Measurements from ENCODE around the gene RASGRF1. TPM values are rescaled to one million over a fixed set of nuclear protein-coding genes. Genes with fewer than 3 reads are reported as not detected.

The RASGRF1 gene
- total RNA-seq, 1 donor from 2014 or later = 0.48 TPM

DNA sequence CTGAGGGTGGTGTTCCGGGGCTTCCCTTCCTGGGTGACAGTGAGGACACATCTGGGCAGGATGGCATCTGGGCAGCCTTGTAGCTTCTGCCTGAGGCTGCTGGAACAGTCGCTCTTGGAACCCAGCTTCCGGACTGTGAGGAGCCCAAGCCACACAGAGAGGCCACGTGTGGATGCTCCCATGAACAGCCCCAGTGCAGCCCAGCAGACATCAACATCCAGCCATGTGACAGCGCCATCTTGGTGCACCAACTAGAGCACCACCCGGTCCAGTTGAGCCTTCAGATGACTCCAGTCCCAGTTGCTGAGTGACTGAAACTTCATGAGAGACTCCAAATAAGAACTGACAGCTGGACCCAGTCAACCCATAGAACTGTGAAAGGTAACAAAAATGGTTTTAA, 130.3 kb downstream of the RASGRF1 start:
- Mint-ChIP-seq H3K9me3 (ENCODE audit: unreplicated experiment) (no peaks in the 10 kb centered on the region), H3K4me3 (ENCODE audit: unreplicated experiment) (no peak overlapping the region), H3K36me3 (ENCODE audit: unreplicated experiment) (no peaks in the 10 kb centered on the region), H3K4me1 (ENCODE audit: unreplicated experiment) (no peaks in the 10 kb centered on the region), H3K27ac (ENCODE audit: unreplicated experiment) (no peak overlapping the region), H3K27me3 (ENCODE audit: unreplicated experiment) (peaks cover 16% of the 10 kb centered on the region)
- no peak for DNase-seq (ENCODE audit: extremely low spot score, unreplicated experiment)
- TF ChIP-seq, protein P1, sequence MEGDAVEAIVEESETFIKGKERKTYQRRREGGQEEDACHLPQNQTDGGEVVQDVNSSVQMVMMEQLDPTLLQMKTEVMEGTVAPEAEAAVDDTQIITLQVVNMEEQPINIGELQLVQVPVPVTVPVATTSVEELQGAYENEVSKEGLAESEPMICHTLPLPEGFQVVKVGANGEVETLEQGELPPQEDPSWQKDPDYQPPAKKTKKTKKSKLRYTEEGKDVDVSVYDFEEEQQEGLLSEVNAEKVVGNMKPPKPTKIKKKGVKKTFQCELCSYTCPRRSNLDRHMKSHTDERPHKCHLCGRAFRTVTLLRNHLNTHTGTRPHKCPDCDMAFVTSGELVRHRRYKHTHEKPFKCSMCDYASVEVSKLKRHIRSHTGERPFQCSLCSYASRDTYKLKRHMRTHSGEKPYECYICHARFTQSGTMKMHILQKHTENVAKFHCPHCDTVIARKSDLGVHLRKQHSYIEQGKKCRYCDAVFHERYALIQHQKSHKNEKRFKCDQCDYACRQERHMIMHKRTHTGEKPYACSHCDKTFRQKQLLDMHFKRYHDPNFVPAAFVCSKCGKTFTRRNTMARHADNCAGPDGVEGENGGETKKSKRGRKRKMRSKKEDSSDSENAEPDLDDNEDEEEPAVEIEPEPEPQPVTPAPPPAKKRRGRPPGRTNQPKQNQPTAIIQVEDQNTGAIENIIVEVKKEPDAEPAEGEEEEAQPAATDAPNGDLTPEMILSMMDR (IDR thresholded peaks at IDR 0.05) = no peak

DNA sequence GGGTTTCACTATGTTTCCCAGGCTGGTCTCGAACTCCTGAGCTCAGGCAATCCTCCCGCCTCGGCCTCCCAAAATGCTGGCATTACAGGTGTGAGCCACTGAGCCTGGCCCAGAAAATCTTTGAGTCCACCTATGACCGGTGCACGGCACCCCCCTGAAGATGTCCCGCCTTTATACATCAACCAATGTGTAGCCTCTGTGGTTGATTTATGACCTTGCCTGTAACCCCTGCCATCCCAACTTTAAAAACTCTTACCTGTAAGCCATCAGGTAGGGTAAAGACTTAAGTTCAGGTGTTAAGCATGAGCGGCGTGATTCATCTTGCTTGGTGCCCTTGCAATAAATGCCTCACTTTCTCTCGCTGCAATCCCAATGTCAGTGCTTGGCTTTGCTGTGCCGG, 131.2 kb downstream of the RASGRF1 start:
- H3K4me1 Mint-ChIP-seq (ENCODE audit: unreplicated experiment) = no peaks in the 10 kb centered on the region
- no peak for DNase-seq (ENCODE audit: extremely low spot score, unreplicated experiment)
- H3K27ac Mint-ChIP-seq (ENCODE audit: unreplicated experiment) = no peak overlapping the region
- no peak overlapping the region for H3K4me3 Mint-ChIP-seq (ENCODE audit: unreplicated experiment)
- no peaks in the 10 kb centered on the region for H3K9me3 Mint-ChIP-seq (ENCODE audit: unreplicated experiment)
- TF ChIP-seq, protein P1 (IDR thresholded peaks at IDR 0.05) = no peak
- H3K36me3 Mint-ChIP-seq (ENCODE audit: unreplicated experiment) = no peaks in the 10 kb centered on the region
- H3K27me3 Mint-ChIP-seq (ENCODE audit: unreplicated experiment) = peaks cover 26% of the 10 kb centered on the region

DNA sequence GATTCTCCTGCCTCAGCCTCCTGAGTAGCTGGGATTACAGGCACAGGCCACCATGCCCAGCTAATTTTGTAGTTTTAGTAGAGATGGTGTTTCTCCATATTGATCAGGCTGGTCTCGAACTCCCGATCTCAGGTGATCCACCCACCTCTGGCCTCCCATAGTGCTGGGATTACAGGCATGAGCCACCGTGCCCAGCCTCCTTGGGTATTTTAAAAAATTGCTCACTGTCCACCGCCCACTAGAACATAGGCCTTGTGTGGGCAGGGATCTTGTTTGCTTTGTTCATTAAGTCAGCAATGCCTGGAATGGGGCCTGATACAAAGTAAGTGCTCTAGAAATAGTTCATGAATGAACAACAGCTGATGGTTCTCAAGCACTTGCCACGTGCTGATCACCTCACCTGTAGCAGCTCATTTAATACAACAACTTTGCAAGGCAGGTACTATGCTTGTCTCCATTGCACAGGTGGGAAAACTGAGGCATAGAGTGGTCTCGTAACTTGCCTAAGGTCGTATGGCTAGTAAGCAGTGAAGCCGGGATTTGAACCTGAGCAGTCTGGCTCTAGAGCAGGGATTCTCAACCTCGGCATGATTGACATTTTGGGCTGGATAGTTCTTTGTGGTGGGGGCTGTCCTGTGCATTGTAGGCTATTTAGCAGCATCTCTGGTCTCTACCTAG, 133.0 kb downstream of the RASGRF1 start:
- Mint-ChIP-seq H3K36me3 (ENCODE audit: unreplicated experiment) (no peaks in the 10 kb centered on the region), H3K9me3 (ENCODE audit: unreplicated experiment) (no peaks in the 10 kb centered on the region)

DNA sequence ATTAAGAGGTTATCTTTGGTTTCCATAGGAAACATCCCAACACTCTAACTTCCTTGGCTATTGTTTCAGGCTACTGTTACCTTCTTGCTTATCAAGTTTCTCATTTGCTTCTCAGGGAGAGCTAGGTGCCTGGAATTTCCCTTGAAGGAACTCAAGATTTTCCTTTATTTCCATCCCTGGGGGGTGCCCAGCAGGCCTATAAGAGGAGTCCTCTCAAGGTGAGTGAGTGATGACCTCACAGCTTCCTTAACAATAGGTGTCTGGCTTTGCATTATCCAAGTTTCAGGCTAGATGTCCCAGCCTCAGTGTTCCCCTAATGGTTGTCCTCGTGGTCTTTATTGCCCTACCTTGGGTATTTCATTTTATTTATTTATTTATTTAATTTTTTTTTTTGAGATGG, 133.6 kb downstream of the RASGRF1 start:
- peaks cover 35% of the 10 kb centered on the region for H3K27me3 Mint-ChIP-seq (ENCODE audit: unreplicated experiment)
- no peaks in the 10 kb centered on the region for H3K9me3 Mint-ChIP-seq (ENCODE audit: unreplicated experiment)
- no peak for DNase-seq (ENCODE audit: extremely low spot score, unreplicated experiment)
- no peaks in the 10 kb centered on the region for H3K36me3 Mint-ChIP-seq (ENCODE audit: unreplicated experiment)
- no peaks in the 10 kb centered on the region for H3K4me1 Mint-ChIP-seq (ENCODE audit: unreplicated experiment)
- H3K4me3 Mint-ChIP-seq (ENCODE audit: unreplicated experiment) = no peak overlapping the region
- TF ChIP-seq, protein P1 (IDR thresholded peaks at IDR 0.05) = no peak
- no peak overlapping the region for H3K27ac Mint-ChIP-seq (ENCODE audit: unreplicated experiment)

More for the DNA sequence above, 133.0 kb downstream of the RASGRF1 start:
- H3K27me3 Mint-ChIP-seq (ENCODE audit: unreplicated experiment) = peaks cover 39% of the 10 kb centered on the region
- no peaks in the 10 kb centered on the region for H3K4me1 Mint-ChIP-seq (ENCODE audit: unreplicated experiment)
- no peak for DNase-seq (ENCODE audit: extremely low spot score, unreplicated experiment)
- TF ChIP-seq, protein P1 (IDR thresholded peaks at IDR 0.05) = no peak
- no peak overlapping the region for H3K4me3 Mint-ChIP-seq (ENCODE audit: unreplicated experiment)
- no peak overlapping the region for H3K27ac Mint-ChIP-seq (ENCODE audit: unreplicated experiment)

DNA sequence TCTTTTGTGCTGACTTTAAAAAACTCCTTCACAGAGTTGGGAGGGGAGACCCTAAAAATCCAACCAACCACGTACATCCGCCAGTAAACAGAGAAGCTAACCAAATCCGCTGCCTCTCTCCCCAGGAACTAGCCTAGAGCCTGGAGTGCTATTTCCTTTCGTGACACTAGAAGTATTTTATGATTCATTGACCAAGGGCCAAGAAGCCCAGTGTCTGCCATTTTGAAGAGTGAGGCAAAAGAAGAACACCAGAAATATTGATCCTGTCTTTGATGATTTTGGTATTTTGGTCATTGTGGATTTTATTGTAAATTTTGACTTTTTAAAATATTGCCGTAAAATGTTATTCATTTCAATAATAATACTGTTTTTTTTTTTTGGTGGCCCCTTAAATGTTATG, 135.2 kb downstream of the RASGRF1 start:
- DNase-seq (ENCODE audit: extremely low spot score, unreplicated experiment) = no peak
- TF ChIP-seq, protein P1 (IDR thresholded peaks at IDR 0.05) = no peak
- no peaks in the 10 kb centered on the region for H3K36me3 Mint-ChIP-seq (ENCODE audit: unreplicated experiment)
- H3K27me3 Mint-ChIP-seq (ENCODE audit: unreplicated experiment) = peaks cover 40% of the 10 kb centered on the region
- no peaks in the 10 kb centered on the region for H3K9me3 Mint-ChIP-seq (ENCODE audit: unreplicated experiment)
- H3K4me1 Mint-ChIP-seq (ENCODE audit: unreplicated experiment) = no peaks in the 10 kb centered on the region
- H3K27ac Mint-ChIP-seq (ENCODE audit: unreplicated experiment) = no peak overlapping the region
- H3K4me3 Mint-ChIP-seq (ENCODE audit: unreplicated experiment) = no peak overlapping the region
